ENCODE measurements around the gene PEAR1.

DNA sequence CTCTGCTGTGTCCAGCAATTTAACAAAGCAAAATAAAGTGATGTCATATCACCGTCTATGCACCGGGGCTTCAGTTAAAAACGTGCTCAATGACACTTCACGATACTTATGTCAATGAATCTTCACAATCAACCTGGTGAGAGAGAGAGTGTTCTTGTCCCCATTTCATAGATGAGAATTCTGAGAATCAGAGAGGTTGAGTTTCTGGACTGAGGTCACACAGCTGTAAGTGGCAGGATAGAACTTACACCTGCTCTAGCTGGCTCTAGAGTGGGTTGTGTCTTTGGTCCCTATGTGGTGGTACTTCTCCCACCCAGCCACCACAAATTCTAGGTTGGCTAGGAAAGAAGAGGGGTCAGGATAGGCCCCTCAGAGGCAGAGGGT, 27.7 kb upstream of the PEAR1 start:
- no peak for TF ChIP-seq CTCF (IDR thresholded peaks at IDR 0.05; ENCODE audit: insufficient read depth, low read length, poor library complexity, severe bottlenecking)
- no peak for TF ChIP-seq EZH2phosphoT487 (conservative IDR thresholded peaks at IDR 0.05; ENCODE audit: low read length)

Measured in SU-DHL-6 (cell line).